GM12878 (cell line): ENCODE measurements around the gene PDGFD. TPM values are rescaled to one million over a fixed set of nuclear protein-coding genes. Genes with fewer than 3 reads are reported as not detected.

Source experiments
- ATAC-seq: fragments of 200-7000 bp; cut with Tn5 transposase; 3 replicates; pipeline ENCODE4 v1.9.1; 2020; ENCODE audit warnings: mild to moderate bottlenecking, moderate library complexity
- BruUV-seq: library from RNA; stranded (reverse); fragments of 400-500 nt; replicated peaks from 2 replicates; lab custom pipeline; 2021; lab: Mats Ljungman, UMichigan
- CTCF ChIA-PET: fragments of 300-600 bp; sonication (Branson Sonifier 250); formaldehyde crosslinking; extraction: SDS; loops from one replicate; lab custom pipeline; 2021; ENCODE audit warnings: inconsistent platforms; lab: Yijun Ruan, JAX
- POLR2A ChIA-PET: fragments of 350-600 bp; formaldehyde crosslinking; extraction: SDS; loops from one replicate; lab custom pipeline; 2021; ENCODE audit warnings: inconsistent platforms; lab: Charles Lee
- RAD21 ChIA-PET: fragments of 300-600 bp; sonication (Branson Sonifier 250); formaldehyde crosslinking; loops from one replicate; lab custom pipeline; 2023; ENCODE audit warnings: antibody characterized with exemption; ENCODE audit not compliant: unreplicated experiment; lab: Charles Lee
- SMC1A ChIA-PET: fragments of 300-600 bp; sonication (Branson Sonifier 250); formaldehyde crosslinking; loops from one replicate; lab custom pipeline; 2023; ENCODE audit not compliant: unreplicated experiment, uncharacterized antibody; lab: Charles Lee
- DNase-seq: peaks from one replicate; pipeline ENCODE4 v3.0.0-alpha.2; 2011; ENCODE audit warnings: low read depth, low spot score
- FAIRE-seq: peaks from 3 replicates; lab custom pipeline; 2011; peaks lifted over from hg19 to GRCh38; lab: Jason Lieb, UNC
- H2AFZ ChIP-seq: 2 replicates; pipeline ENCODE4 v1.6.0; 2011; ENCODE audit warnings: low read depth, low read length, control low read depth; ENCODE audit not compliant: control insufficient read depth
- H3K27ac ChIP-seq: 2 replicates; pipeline ENCODE4 v1.5.1; 2011; ENCODE audit warnings: control low read depth; ENCODE audit not compliant: control insufficient read depth, insufficient read depth
- H3K27me3 ChIP-seq, 2 experiments: replicated peaks in 1 of 2; 2 replicates each; pipeline versions ENCODE4 v1.6.0 to v1.6.1; 2011; ENCODE audit warnings: low read length in 1 of 2; ENCODE audit not compliant: control insufficient read depth in 2 of 2, insufficient read depth in 2 of 2
- H3K36me3 ChIP-seq, 2 experiments: 2 replicates each; pipeline ENCODE4 v1.5.1; 2011; ENCODE audit warnings: low read length in 1 of 2; ENCODE audit not compliant: control insufficient read depth in 2 of 2, insufficient read depth in 2 of 2
- H3K4me1 ChIP-seq: 2 replicates; pipeline ENCODE4 v1.6.1; 2011; ENCODE audit warnings: mild to moderate bottlenecking, low read length, moderate library complexity, mixed read lengths; ENCODE audit not compliant: control insufficient read depth, insufficient read depth
- H3K4me2 ChIP-seq: 2 replicates; pipeline ENCODE4 v1.6.0; 2011; ENCODE audit warnings: control low read depth; ENCODE audit not compliant: control insufficient read depth, insufficient read depth
- H3K4me3 ChIP-seq: fragments of 200-600 bp; sonication (generic); 2 replicates; pipeline ENCODE4 v1.5.1; 2016
- H3K79me2 ChIP-seq: 2 replicates; pipeline ENCODE4 v1.6.0; 2011; ENCODE audit warnings: low read length; ENCODE audit not compliant: control insufficient read depth, insufficient read depth
- H3K9ac ChIP-seq: 2 replicates; pipeline ENCODE4 v1.8.0; 2011; ENCODE audit warnings: low read length, control low read depth, mixed read lengths; ENCODE audit not compliant: control insufficient read depth, insufficient read depth
- H3K9me3 ChIP-seq: replicated peaks from 3 replicates; pipeline ENCODE4 v1.5.1; 2011; ENCODE audit warnings: mild to moderate bottlenecking, low read length; ENCODE audit not compliant: control insufficient read depth, insufficient read depth
- H4K20me1 ChIP-seq: 2 replicates; pipeline ENCODE4 v1.6.0; 2011; ENCODE audit not compliant: control insufficient read depth, insufficient read depth
- CHD2 ChIP-seq: IDR thresholded peaks from 2 replicates; pipeline ENCODE4 v1.6.1; 2011; ENCODE audit warnings: low read depth, low read length, improper control_type of control experiment, borderline replicate concordance
- EED ChIP-seq: sonication (generic); IDR thresholded peaks from 2 replicates; pipeline ENCODE4 v1.6.1; 2016; ENCODE audit warnings: antibody characterized with exemption, low read depth
- EGR1 ChIP-seq, 2 experiments: IDR thresholded peaks; 1 replicate in 1 of 2; 2 replicates in 1 of 2; pipeline ENCODE4 v1.6.1; 2011 to 2012; ENCODE audit warnings: low read depth in 2 of 2, low read length in 2 of 2, borderline replicate concordance in 1 of 2, mild to moderate bottlenecking in 1 of 2, moderate library complexity in 1 of 2
- JUND ChIP-seq: IDR thresholded peaks from 2 replicates; pipeline ENCODE4 v1.6.1; 2012; ENCODE audit warnings: low read depth, mild to moderate bottlenecking, low read length, improper control_type of control experiment, moderate library complexity
- KAT2A ChIP-seq: conservative IDR thresholded peaks from 2 replicates; pipeline ENCODE4 v1.6.1; 2011; ENCODE audit warnings: low read depth, low read length; ENCODE audit not compliant: control insufficient read depth
- POLR2AphosphoS5 ChIP-seq: IDR thresholded peaks from 2 replicates; pipeline ENCODE4 v1.6.1; 2011; ENCODE audit warnings: mild to moderate bottlenecking, low read length, inconsistent platforms
- SUPT20H ChIP-seq: IDR thresholded peaks from 2 replicates; pipeline ENCODE4 v1.6.1; 2011; ENCODE audit warnings: low read depth, mild to moderate bottlenecking, low read length, moderate library complexity, borderline replicate concordance; ENCODE audit not compliant: control insufficient read depth
- TCF7 ChIP-seq: IDR thresholded peaks from 2 replicates; pipeline ENCODE4 v1.6.1; 2014; ENCODE audit warnings: antibody characterized with exemption, borderline replicate concordance
- WGBS: methylation state at CpG from one replicate; pipeline ENCODE4 v1.1.6; 2016; ENCODE audit warnings: low lambda C conversion rate; ENCODE audit not compliant: insufficient replicate concordance, insufficient coverage; ENCODE audit errors: missing lambda C conversion rate; 5-methylcytosine and 5-hydroxymethylcytosine counted together
- in situ Hi-C: fragments of 300-500 bp; cut with MboI; formaldehyde crosslinking; loops from 9 replicates; pipeline ENCODE4 v1.14.3; 2018; ENCODE audit warnings: mixed read lengths
- intact Hi-C: fragments of 100-400 bp; cut with micrococcal nuclease; formaldehyde crosslinking; loops from one replicate; pipeline ENCODE4 v1.14.2; 2022; ENCODE audit not compliant: unreplicated experiment
- polyA plus RNA-seq, 11 experiments: library from polyadenylated mRNA; depleted of rRNA in 4 of 11; unstranded in 6 of 11; stranded (reverse) in 5 of 11; fragments of >200 nt; fragmentation: Nextera tagmentation in 4 of 11; fragmentation: Illumina TruSeq in 1 of 11; extraction: Ambion mirVana in 4 of 11; extraction: Trizol in 1 of 11; gene quantifications; 1 replicate in 1 of 11; 2 replicates in 10 of 11; pipeline versions ENCODE4 v1.2.1 to v1.2.3, GENCODE V29; 2011 to 2016; ENCODE audit warnings: inconsistent platforms in 2 of 11, missing spikeins in 2 of 11, low read depth in 1 of 11
- total RNA-seq, 4 experiments: library from RNA; depleted of rRNA in 3 of 4; stranded (reverse); fragments of >200 nt in 3 of 4; fragmentation: Illumina TruSeq in 1 of 4; extraction: Trizol in 1 of 4; gene quantifications; 2 replicates each; pipeline versions ENCODE4 v1.2.1 to v1.2.3, GENCODE V29; 2013 to 2021
- TF ChIP-seq, protein P1 (sequence below): IDR thresholded peaks from 2 replicates; pipeline ENCODE4 v1.6.1; 2012; ENCODE audit warnings: low read length, inconsistent platforms
- TF ChIP-seq, protein P2 (sequence below): fragments of 450-650 bp; formaldehyde crosslinking; IDR thresholded peaks from 2 replicates; pipeline ENCODE4 v1.4.0; 2020; ENCODE audit warnings: mild to moderate bottlenecking, moderate library complexity
- TF ChIP-seq, protein P3 (sequence below): fragments of 450-650 bp; formaldehyde crosslinking; IDR thresholded peaks from 2 replicates; pipeline ENCODE4 v1.4.0; 2022; ENCODE audit warnings: mild to moderate bottlenecking, moderate library complexity
- TF ChIP-seq, protein P4 (sequence below): fragments of 450-650 bp; IDR thresholded peaks from 2 replicates; pipeline ENCODE4 v1.6.1; 2018; ENCODE audit warnings: mild to moderate bottlenecking, low read depth, moderate library complexity; ENCODE audit not compliant: partially characterized antibody

Gene PDGFD
- total and polyA plus RNA-seq, 10 of the 15 experiments (the other 5 are each of a cell fraction or from before 2014, with no cell fraction given): 0.05 to 0.13 TPM; not detected in 8

DNA sequence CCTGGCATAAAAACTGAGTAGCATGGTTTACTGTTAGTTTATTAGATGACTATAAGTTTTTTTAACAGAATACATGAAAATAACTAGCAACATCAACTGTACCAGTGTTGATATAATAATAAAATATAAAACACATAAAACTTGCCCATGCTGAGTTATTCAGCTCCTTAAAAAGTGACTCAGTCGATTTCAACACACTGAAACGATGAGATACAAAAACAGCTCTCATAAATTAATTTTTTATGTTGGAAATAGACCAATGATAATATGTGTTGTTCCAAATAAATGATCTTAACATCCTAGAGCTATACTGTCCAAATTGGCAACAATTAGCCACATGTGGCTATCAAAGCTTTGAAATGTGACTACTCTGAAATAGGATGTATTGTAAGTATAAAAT lies 15.9 kb downstream of the PDGFD start:
- Histone ChIP-seq H3K4me2 (no peak overlapping the region), H3K36me3 (no peaks in the 10 kb centered on the region), H3K4me3 (no peak overlapping the region), H3K4me1 (no peaks in the 10 kb centered on the region), H3K79me2 (no peaks in the 10 kb centered on the region), H4K20me1 (no peaks in the 10 kb centered on the region), H3K9me3 (no peaks in the 10 kb centered on the region), H3K9ac (no peak overlapping the region), H3K27ac (no peak overlapping the region), H2AFZ (no peak overlapping the region), H3K27me3 (no peaks in the 10 kb centered on the region)
- BruUV-seq: no TSS peak
- DNase-seq (no peak), FAIRE-seq (no peak), ATAC-seq (no peak)
- 0% methylated on average over 2 of the region's 2 CpGs for WGBS
- ChIA-PET SMC1A (interaction anchor here (1.2 to 2.2 kb wide), 2 partner anchors 220 to 465 kb away, joined by 5 to 11 read pairs; no protein-coding TSS in a partner anchor), RAD21 (interaction anchor here (1.3 to 2.0 kb wide), 2 partner anchors 23 to 466 kb away, joined by 3 to 8 read pairs; no protein-coding TSS in a partner anchor), POLR2A (no interaction called here), CTCF (interaction anchor here (0.7 to 1.3 kb wide), 4 partner anchors 9 to 466 kb away, joined by 3 to 5 read pairs (median 3); no protein-coding TSS in a partner anchor)
- intact Hi-C loops: no loop called here
- in situ Hi-C loops: no loop called here
- TF ChIP-seq KAT2A: no peak
- TF ChIP-seq, protein P1, sequence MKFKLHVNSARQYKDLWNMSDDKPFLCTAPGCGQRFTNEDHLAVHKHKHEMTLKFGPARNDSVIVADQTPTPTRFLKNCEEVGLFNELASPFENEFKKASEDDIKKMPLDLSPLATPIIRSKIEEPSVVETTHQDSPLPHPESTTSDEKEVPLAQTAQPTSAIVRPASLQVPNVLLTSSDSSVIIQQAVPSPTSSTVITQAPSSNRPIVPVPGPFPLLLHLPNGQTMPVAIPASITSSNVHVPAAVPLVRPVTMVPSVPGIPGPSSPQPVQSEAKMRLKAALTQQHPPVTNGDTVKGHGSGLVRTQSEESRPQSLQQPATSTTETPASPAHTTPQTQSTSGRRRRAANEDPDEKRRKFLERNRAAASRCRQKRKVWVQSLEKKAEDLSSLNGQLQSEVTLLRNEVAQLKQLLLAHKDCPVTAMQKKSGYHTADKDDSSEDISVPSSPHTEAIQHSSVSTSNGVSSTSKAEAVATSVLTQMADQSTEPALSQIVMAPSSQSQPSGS: no peak
- no peak for TF ChIP-seq POLR2AphosphoS5
- TF ChIP-seq, protein P2, sequence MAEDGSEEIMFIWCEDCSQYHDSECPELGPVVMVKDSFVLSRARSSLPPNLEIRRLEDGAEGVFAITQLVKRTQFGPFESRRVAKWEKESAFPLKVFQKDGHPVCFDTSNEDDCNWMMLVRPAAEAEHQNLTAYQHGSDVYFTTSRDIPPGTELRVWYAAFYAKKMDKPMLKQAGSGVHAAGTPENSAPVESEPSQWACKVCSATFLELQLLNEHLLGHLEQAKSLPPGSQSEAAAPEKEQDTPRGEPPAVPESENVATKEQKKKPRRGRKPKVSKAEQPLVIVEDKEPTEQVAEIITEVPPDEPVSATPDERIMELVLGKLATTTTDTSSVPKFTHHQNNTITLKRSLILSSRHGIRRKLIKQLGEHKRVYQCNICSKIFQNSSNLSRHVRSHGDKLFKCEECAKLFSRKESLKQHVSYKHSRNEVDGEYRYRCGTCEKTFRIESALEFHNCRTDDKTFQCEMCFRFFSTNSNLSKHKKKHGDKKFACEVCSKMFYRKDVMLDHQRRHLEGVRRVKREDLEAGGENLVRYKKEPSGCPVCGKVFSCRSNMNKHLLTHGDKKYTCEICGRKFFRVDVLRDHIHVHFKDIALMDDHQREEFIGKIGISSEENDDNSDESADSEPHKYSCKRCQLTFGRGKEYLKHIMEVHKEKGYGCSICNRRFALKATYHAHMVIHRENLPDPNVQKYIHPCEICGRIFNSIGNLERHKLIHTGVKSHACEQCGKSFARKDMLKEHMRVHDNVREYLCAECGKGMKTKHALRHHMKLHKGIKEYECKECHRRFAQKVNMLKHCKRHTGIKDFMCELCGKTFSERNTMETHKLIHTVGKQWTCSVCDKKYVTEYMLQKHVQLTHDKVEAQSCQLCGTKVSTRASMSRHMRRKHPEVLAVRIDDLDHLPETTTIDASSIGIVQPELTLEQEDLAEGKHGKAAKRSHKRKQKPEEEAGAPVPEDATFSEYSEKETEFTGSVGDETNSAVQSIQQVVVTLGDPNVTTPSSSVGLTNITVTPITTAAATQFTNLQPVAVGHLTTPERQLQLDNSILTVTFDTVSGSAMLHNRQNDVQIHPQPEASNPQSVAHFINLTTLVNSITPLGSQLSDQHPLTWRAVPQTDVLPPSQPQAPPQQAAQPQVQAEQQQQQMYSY (CRISPR knock-in tag): no peak
- no peak for TF ChIP-seq TCF7
- no peak for TF ChIP-seq SUPT20H
- TF ChIP-seq, protein P3, sequence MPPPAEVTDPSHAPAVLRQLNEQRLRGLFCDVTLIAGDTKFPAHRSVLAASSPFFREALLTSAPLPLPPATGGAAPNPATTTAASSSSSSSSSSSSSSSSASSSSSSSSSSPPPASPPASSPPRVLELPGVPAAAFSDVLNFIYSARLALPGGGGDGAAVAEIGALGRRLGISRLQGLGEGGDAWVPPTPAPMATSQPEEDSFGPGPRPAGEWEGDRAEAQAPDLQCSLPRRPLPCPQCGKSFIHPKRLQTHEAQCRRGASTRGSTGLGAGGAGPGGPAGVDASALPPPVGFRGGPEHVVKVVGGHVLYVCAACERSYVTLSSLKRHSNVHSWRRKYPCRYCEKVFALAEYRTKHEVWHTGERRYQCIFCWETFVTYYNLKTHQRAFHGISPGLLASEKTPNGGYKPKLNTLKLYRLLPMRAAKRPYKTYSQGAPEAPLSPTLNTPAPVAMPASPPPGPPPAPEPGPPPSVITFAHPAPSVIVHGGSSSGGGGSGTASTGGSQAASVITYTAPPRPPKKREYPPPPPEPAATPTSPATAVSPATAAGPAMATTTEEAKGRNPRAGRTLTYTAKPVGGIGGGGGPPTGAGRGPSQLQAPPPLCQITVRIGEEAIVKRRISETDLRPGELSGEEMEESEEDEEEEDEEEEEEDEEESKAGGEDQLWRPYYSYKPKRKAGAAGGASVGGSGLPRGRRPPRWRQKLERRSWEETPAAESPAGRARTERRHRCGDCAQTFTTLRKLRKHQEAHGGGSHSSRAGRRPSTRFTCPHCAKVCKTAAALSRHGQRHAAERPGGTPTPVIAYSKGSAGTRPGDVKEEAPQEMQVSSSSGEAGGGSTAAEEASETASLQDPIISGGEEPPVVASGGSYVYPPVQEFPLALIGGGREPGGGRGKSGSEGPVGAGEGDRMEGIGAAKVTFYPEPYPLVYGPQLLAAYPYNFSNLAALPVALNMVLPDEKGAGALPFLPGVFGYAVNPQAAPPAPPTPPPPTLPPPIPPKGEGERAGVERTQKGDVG (CRISPR knock-in tag): no peak
- TF ChIP-seq, protein P4, sequence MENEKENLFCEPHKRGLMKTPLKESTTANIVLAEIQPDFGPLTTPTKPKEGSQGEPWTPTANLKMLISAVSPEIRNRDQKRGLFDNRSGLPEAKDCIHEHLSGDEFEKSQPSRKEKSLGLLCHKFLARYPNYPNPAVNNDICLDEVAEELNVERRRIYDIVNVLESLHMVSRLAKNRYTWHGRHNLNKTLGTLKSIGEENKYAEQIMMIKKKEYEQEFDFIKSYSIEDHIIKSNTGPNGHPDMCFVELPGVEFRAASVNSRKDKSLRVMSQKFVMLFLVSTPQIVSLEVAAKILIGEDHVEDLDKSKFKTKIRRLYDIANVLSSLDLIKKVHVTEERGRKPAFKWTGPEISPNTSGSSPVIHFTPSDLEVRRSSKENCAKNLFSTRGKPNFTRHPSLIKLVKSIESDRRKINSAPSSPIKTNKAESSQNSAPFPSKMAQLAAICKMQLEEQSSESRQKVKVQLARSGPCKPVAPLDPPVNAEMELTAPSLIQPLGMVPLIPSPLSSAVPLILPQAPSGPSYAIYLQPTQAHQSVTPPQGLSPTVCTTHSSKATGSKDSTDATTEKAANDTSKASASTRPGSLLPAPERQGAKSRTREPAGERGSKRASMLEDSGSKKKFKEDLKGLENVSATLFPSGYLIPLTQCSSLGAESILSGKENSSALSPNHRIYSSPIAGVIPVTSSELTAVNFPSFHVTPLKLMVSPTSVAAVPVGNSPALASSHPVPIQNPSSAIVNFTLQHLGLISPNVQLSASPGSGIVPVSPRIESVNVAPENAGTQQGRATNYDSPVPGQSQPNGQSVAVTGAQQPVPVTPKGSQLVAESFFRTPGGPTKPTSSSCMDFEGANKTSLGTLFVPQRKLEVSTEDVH: no peak
- TF ChIP-seq JUND: no peak
- TF ChIP-seq CHD2: no peak
- TF ChIP-seq EGR1 (IDR thresholded peaks at IDR 0.05; ENCODE audit: borderline replicate concordance in 1 of 2, low read depth in 2 of 2, low read length in 2 of 2): no peak
- TF ChIP-seq EED: no peak
